Activated T-cell treated with anti-CD3 and anti-CD28 coated beads, Interleukin-2, amount 50 U/mL, for 4 hours (primary cell): ENCODE results near the gene RIF1. TPM values are rescaled to one million over a fixed set of nuclear protein-coding genes. Genes with fewer than 3 reads are reported as not detected.

ENCODE experiments used
- ATAC-seq, 2 donors: fragments of 200-7000 bp; cut with Tn5 transposase; one replicate each; pipeline ENCODE4 v1.10.0; 2021
- DNase-seq: peaks from one replicate; pipeline ENCODE4 v3.0.0-alpha.2; 2020
- H3K27me3 Mint-ChIP-seq: one replicate; pipeline ENCODE4 v1.8.0; 2021; ENCODE audit warnings: low read depth, mixed read lengths
- H3K36me3 Mint-ChIP-seq: one replicate; pipeline ENCODE4 v1.8.0; 2022; ENCODE audit warnings: mixed read lengths; ENCODE audit not compliant: insufficient read depth
- H3K4me1 Mint-ChIP-seq: one replicate; pipeline ENCODE4 v1.8.0; 2021; ENCODE audit warnings: low read depth, mixed read lengths
- H3K4me3 Mint-ChIP-seq: one replicate; pipeline ENCODE4 v1.8.0; 2021; ENCODE audit warnings: mild to moderate bottlenecking, moderate library complexity, mixed read lengths
- H3K9me3 Mint-ChIP-seq: one replicate; pipeline ENCODE4 v1.8.0; 2021; ENCODE audit warnings: mixed read lengths
- total RNA-seq, 3 donors: library from RNA; stranded (reverse); gene quantifications; one replicate each; pipeline ENCODE4 v1.2.1, GENCODE V29; 2021

RIF1 gene
- total RNA-seq, 3 donors from 2014 or later, result 63.6 to 68.9 (median 64.1) TPM

DNA sequence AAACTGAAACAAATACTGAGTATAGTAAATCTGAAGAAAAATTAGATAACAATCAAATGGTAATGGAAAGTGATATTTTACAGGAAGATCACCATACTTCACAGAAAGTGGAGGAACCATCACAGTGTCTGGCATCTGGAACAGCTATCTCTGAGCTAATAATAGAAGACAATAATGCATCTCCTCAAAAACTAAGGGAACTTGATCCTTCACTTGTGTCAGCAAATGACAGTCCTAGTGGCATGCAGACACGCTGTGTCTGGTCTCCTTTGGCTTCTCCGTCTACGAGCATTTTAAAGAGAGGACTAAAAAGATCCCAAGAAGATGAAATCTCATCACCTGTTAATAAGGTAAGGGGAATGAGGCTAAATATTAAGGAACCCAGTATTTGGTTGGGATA, 56.1 kb downstream of the RIF1 start:
- H3K9me3 Mint-ChIP-seq, result no peaks in the 10 kb centered on the region
- H3K4me3 Mint-ChIP-seq, result no peak overlapping the region
- no peaks in the 10 kb centered on the region for H3K4me1 Mint-ChIP-seq
- no peak for ATAC-seq
- DNase-seq, result no peak
- H3K27me3 Mint-ChIP-seq, result no peaks in the 10 kb centered on the region
- H3K36me3 Mint-ChIP-seq, result peaks cover 75% of the 10 kb centered on the region

- ATAC-seq (no peak), DNase-seq (no peak)
- Mint-ChIP-seq H3K36me3 (peaks cover 56% of the 10 kb centered on the region), H3K4me3 (no peak overlapping the region), H3K9me3 (no peaks in the 10 kb centered on the region), H3K27me3 (no peaks in the 10 kb centered on the region), H3K4me1 (no peaks in the 10 kb centered on the region)
Observed at GRCh38 chr2:151470556-151470955, 60.9 kb downstream of the RIF1 start.

- DNase-seq (no peak), ATAC-seq (no peak)
- Mint-ChIP-seq H3K9me3 (no peaks in the 10 kb centered on the region), H3K4me3 (no peak overlapping the region), H3K27me3 (no peaks in the 10 kb centered on the region), H3K36me3 (peaks cover 51% of the 10 kb centered on the region), H3K4me1 (no peaks in the 10 kb centered on the region)
Observed at GRCh38 chr2:151472966-151473365, 63.3 kb downstream of the RIF1 start.

- no peak overlapping the region for H3K4me3 Mint-ChIP-seq
- H3K4me1 Mint-ChIP-seq, result no peaks in the 10 kb centered on the region
- no peaks in the 10 kb centered on the region for H3K27me3 Mint-ChIP-seq
- DNase-seq, result no peak
- no peaks in the 10 kb centered on the region for H3K9me3 Mint-ChIP-seq
- ATAC-seq, result no peak
- H3K36me3 Mint-ChIP-seq, result peaks cover 41% of the 10 kb centered on the region
Observed at GRCh38 chr2:151475071-151475470, 65.4 kb downstream of the RIF1 start.

DNA sequence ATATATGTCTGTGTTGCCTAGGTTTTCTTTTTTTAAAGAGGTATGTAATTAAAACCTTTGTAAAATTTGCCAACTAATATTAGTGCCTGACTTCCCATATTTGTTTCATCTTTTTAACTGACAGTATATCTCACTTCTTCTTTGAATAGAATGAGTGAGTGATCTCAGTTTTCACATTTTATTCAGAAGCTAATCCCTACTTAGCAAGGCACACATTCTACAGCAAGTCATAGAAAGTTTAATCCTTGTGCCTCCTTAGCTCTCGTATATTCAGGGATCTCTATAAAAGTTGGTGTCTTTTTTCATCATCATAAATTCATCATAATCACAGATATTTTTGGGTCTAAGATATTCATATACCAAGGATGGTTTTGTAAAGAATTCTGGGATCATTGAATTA, 66.6 kb downstream of the RIF1 start:
- Mint-ChIP-seq H3K4me3 (no peak overlapping the region), H3K36me3 (peaks cover 40% of the 10 kb centered on the region), H3K9me3 (no peaks in the 10 kb centered on the region), H3K4me1 (peaks cover 4% of the 10 kb centered on the region), H3K27me3 (no peaks in the 10 kb centered on the region)
- ATAC-seq, result no peak
- no peak for DNase-seq

DNA sequence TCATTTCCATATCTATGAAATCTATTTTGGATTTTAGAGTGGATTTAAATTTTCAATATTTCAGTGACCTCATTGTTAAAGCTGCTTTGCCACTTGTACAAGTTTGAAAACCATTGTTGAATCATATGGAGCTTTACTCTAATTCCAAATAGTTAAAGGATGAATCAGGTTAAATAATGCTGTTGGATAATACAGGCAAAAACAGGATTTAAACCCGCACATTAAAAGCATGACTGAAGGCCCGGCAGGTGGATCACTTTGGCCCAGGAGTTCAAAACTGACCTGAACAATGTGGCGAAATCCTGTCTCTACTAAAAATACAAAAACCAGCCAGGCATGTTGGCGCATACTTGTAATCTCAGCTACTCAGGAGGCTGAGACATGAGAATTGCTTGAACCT, 68.3 kb downstream of the RIF1 start:
- H3K36me3 Mint-ChIP-seq, result peaks cover 41% of the 10 kb centered on the region
- no peaks in the 10 kb centered on the region for H3K9me3 Mint-ChIP-seq
- DNase-seq (no peak), ATAC-seq (no peak)
- H3K4me1 Mint-ChIP-seq, result peaks cover 14% of the 10 kb centered on the region
- no peak overlapping the region for H3K4me3 Mint-ChIP-seq
- no peaks in the 10 kb centered on the region for H3K27me3 Mint-ChIP-seq

DNA sequence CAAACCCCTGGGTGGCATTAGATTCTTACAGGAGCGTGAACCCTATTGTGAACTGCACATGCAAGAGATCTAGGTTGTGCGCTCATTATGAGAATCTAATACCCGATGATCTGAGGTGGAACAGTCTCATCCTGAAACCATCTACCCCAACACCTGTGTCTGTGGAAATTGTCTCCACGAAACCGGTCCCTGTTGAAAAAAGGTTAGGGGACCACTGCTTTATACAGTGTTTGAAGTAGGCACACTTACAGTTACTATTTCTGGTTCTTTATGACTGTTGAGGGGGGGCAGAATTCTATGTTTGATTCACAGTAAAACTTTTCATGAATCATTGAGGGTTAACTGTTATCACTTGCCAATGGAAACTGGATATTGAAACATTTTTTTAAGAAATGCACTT, 72.0 kb downstream of the RIF1 start:
- Mint-ChIP-seq H3K36me3 (peaks cover 54% of the 10 kb centered on the region), H3K9me3 (no peaks in the 10 kb centered on the region), H3K4me1 (peaks cover 21% of the 10 kb centered on the region), H3K4me3 (no peak overlapping the region), H3K27me3 (no peaks in the 10 kb centered on the region)
- no peak for DNase-seq
- peak; percentile 82 to 89 for ATAC-seq

- H3K36me3 Mint-ChIP-seq, result peaks cover 51% of the 10 kb centered on the region
- DNase-seq, result no peak
- ATAC-seq, result peak; percentile 48 to 63
Observed at GRCh38 chr2:151482171-151482725, 72.5 kb downstream of the RIF1 start.

GRCh38 chr2:151483546-151483945, 73.8 kb downstream of the RIF1 start:
- Mint-ChIP-seq H3K4me1 (peaks cover 21% of the 10 kb centered on the region), H3K4me3 (no peak overlapping the region), H3K9me3 (no peaks in the 10 kb centered on the region), H3K27me3 (no peaks in the 10 kb centered on the region), H3K36me3 (peaks cover 49% of the 10 kb centered on the region)
- ATAC-seq (no peak), DNase-seq (no peak)

More at GRCh38 chr2:151482171-151482725, 72.5 kb downstream of the RIF1 start:
- H3K4me1 Mint-ChIP-seq, result peaks cover 21% of the 10 kb centered on the region
- H3K27me3 Mint-ChIP-seq, result no peaks in the 10 kb centered on the region
- H3K9me3 Mint-ChIP-seq, result no peaks in the 10 kb centered on the region
- H3K4me3 Mint-ChIP-seq, result no peak overlapping the region

DNA sequence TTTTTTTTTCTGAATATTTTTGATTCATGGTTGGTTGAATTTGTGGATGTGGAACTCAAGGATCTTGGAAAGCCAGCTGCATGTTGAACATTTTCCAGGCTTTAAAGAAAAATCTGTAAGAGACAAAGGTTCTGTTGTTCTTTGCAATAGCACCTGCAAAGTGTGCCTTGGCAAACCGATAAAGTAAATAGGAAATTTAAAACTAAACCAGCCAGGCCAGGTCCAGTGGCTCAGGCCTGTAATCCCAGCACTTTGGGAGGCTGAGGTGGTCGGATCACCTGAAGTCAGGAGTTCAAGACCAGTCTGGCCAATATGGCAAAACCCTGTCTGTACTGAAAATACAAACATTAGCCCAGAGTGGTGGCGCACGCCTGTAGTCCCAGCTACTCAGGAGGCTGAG, 74.4 kb downstream of the RIF1 start:
- H3K4me3 Mint-ChIP-seq, result no peak overlapping the region
- ATAC-seq, result no peak
- H3K9me3 Mint-ChIP-seq, result no peaks in the 10 kb centered on the region
- H3K36me3 Mint-ChIP-seq, result peaks cover 44% of the 10 kb centered on the region
- no peak for DNase-seq
- peaks cover 21% of the 10 kb centered on the region for H3K4me1 Mint-ChIP-seq
- H3K27me3 Mint-ChIP-seq, result no peaks in the 10 kb centered on the region

DNA sequence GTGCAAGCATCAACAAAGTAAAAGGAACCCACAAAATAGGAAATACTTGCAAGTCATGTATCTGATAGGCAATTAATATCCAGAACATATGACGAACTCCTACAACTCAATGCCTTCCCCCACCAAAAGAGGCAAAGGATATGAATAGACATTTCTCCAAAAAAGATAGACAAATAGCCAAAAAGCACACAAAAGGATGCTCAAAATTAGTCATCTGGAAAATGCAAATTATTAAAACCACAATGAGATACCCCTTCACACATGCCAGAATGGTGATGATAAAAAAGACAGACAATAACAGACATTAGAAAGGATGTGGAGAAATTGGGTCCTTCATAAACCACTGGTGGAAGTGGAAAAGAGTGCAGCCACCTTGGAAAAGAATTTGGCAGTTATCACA, 76.4 kb downstream of the RIF1 start:
- peaks cover 19% of the 10 kb centered on the region for H3K4me1 Mint-ChIP-seq
- H3K27me3 Mint-ChIP-seq, result no peaks in the 10 kb centered on the region
- DNase-seq, result no peak
- H3K36me3 Mint-ChIP-seq, result peaks cover 46% of the 10 kb centered on the region
- no peaks in the 10 kb centered on the region for H3K9me3 Mint-ChIP-seq
- no peak overlapping the region for H3K4me3 Mint-ChIP-seq
- ATAC-seq, result peak in 1 of 2 donors; percentile 11

DNA sequence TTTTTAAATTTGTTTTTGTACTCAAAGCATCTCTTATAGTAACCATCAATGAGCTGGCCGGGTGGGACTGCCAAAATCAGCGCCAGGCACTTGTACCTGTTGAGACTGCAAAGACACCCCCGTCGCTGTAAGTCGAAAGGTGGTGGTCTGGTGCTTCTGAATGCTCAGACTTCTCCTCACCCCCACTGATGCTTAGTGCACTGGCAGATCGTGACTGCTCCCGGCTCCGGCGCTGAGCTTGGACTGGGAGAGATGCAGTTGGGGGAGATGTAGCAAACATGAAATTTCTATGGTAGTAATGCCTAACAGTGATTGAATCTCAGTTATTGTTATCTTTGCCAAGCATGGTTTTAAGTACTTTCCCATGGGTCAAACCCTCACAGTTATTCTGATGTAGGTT, 80.6 kb downstream of the RIF1 start:
- H3K27me3 Mint-ChIP-seq, result no peaks in the 10 kb centered on the region
- ATAC-seq, result no peak
- H3K36me3 Mint-ChIP-seq, result peaks cover 25% of the 10 kb centered on the region
- DNase-seq, result no peak
- H3K4me3 Mint-ChIP-seq, result no peak overlapping the region
- H3K9me3 Mint-ChIP-seq, result no peaks in the 10 kb centered on the region
- peaks cover 6% of the 10 kb centered on the region for H3K4me1 Mint-ChIP-seq

- Mint-ChIP-seq H3K36me3 (peaks cover 13% of the 10 kb centered on the region), H3K27me3 (no peaks in the 10 kb centered on the region), H3K4me3 (no peak overlapping the region), H3K4me1 (no peaks in the 10 kb centered on the region), H3K9me3 (no peaks in the 10 kb centered on the region)
- no peak for DNase-seq
- no peak for ATAC-seq
Observed at GRCh38 chr2:151491496-151491895, 81.8 kb downstream of the RIF1 start.

- no peaks in the 10 kb centered on the region for H3K27me3 Mint-ChIP-seq
- no peaks in the 10 kb centered on the region for H3K9me3 Mint-ChIP-seq
- ATAC-seq, result no peak
- peaks cover 8% of the 10 kb centered on the region for H3K36me3 Mint-ChIP-seq
- no peak for DNase-seq
- no peaks in the 10 kb centered on the region for H3K4me1 Mint-ChIP-seq
- H3K4me3 Mint-ChIP-seq, result no peak overlapping the region
Observed at GRCh38 chr2:151498178-151498577, 88.5 kb downstream of the RIF1 start.

- H3K4me1 Mint-ChIP-seq, result no peaks in the 10 kb centered on the region
- no peak overlapping the region for H3K4me3 Mint-ChIP-seq
- H3K9me3 Mint-ChIP-seq, result no peaks in the 10 kb centered on the region
- no peaks in the 10 kb centered on the region for H3K27me3 Mint-ChIP-seq
- peaks cover 10% of the 10 kb centered on the region for H3K36me3 Mint-ChIP-seq
- no peak for DNase-seq
- no peak for ATAC-seq
Observed at GRCh38 chr2:151506170-151506569, 96.5 kb downstream of the RIF1 start.

DNA sequence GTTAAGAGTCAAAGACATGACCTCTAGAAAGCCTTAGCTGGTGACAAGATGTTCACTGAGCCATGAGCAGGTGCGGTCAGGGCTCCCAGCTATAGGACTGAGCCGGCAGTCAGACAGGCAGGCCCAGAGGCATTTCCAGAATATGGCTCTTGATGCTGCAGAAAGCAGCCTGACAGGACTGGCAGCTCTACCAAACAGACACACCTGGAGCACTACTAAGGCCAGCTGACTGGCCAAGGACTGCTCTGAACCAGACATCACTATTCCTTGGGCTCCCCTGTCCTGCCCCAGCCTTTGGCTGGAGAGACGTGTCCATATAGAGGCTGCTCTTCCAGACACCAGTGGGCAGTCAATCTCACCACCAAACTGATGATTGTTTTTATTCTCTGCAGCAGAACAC, 98.8 kb downstream of the RIF1 start:
- Mint-ChIP-seq H3K9me3 (no peaks in the 10 kb centered on the region), H3K4me3 (no peak overlapping the region), H3K27me3 (no peaks in the 10 kb centered on the region), H3K4me1 (no peaks in the 10 kb centered on the region), H3K36me3 (peaks cover 13% of the 10 kb centered on the region)
- DNase-seq (no peak), ATAC-seq (no peak)
